ENCODE data around the gene RTP3.
"Not testable (repeated sequence)": the region's sequence is repeated elsewhere in the genome, so short reads cannot be mapped to it uniquely, and the experiment has no call there.

GRCh38 chr3:46548611-46549010 is 50.8 kb downstream of the RTP3 start:
- not testable (repeated sequence) for TF ChIP-seq CTCF (IDR thresholded peaks at IDR 0.05 in 4 of 5, conservative IDR thresholded peaks at IDR 0.05 in 1 of 5); POLR2A (IDR thresholded peaks at IDR 0.05)

Data from gastrocnemius medialis (tissue), 4 donors.